ENCODE measurements around the gene PRKACG.

- TF ChIP-seq EP300 (IDR thresholded peaks at IDR 0.05) (no peak), POLR2AphosphoS5 (IDR thresholded peaks at IDR 0.05) (no peak)
- TF ChIP-seq, protein P1, sequence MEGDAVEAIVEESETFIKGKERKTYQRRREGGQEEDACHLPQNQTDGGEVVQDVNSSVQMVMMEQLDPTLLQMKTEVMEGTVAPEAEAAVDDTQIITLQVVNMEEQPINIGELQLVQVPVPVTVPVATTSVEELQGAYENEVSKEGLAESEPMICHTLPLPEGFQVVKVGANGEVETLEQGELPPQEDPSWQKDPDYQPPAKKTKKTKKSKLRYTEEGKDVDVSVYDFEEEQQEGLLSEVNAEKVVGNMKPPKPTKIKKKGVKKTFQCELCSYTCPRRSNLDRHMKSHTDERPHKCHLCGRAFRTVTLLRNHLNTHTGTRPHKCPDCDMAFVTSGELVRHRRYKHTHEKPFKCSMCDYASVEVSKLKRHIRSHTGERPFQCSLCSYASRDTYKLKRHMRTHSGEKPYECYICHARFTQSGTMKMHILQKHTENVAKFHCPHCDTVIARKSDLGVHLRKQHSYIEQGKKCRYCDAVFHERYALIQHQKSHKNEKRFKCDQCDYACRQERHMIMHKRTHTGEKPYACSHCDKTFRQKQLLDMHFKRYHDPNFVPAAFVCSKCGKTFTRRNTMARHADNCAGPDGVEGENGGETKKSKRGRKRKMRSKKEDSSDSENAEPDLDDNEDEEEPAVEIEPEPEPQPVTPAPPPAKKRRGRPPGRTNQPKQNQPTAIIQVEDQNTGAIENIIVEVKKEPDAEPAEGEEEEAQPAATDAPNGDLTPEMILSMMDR (IDR thresholded peaks at IDR 0.05): no peak
Observed at GRCh38 chr9:69045821-69046220, 31.9 kb upstream of the PRKACG start.
